ENCODE data around the gene LCLAT1.

LCLAT1 gene

GRCh38 chr2:30514848-30515435, 67.9 kb downstream of the LCLAT1 start:
- no peak for DNase-seq (ENCODE audit: low read depth, low spot score)
- Histone ChIP-seq H3K9me3 (ENCODE audit: control insufficient read depth, insufficient read depth, low read length) (no peaks in the 10 kb centered on the region; the same call in 1 of the 2 replicates), H3K27me3 (ENCODE audit: control insufficient read depth, insufficient read depth, low read length) (no peaks in the 10 kb centered on the region), H3K27ac (ENCODE audit: low read length) (no peak overlapping the region), H3K36me3 (ENCODE audit: control insufficient read depth, insufficient read depth, low read length) (no peaks in the 10 kb centered on the region), H3K4me3 (ENCODE audit: low read length) (no peak overlapping the region), H3K4me1 (ENCODE audit: control insufficient read depth, insufficient read depth, low read length) (peaks cover 2% of the 10 kb centered on the region; the same call in 1 of the 2 replicates)
- 100% methylated on average over 1 of the region's 4 CpGs for WGBS (ENCODE audit: insufficient coverage, insufficient read length)

GRCh38 chr2:30516166-30516565, 69.1 kb downstream of the LCLAT1 start:
- Histone ChIP-seq H3K27me3 (ENCODE audit: control insufficient read depth, insufficient read depth, low read length) (no peaks in the 10 kb centered on the region), H3K36me3 (ENCODE audit: control insufficient read depth, insufficient read depth, low read length) (no peaks in the 10 kb centered on the region), H3K4me1 (ENCODE audit: control insufficient read depth, insufficient read depth, low read length) (peaks cover 2% of the 10 kb centered on the region; the same call in 1 of the 2 replicates), H3K9me3 (ENCODE audit: control insufficient read depth, insufficient read depth, low read length) (no peaks in the 10 kb centered on the region; the same call in 1 of the 2 replicates), H3K27ac (ENCODE audit: low read length) (no peak overlapping the region), H3K4me3 (ENCODE audit: low read length) (no peak overlapping the region)
- no CpG with 5 or more reads among the region's 18 CpGs for WGBS (ENCODE audit: insufficient coverage, insufficient read length)
- DNase-seq (ENCODE audit: low read depth, low spot score), result no peak

GRCh38 chr2:30519796-30520195, 72.8 kb downstream of the LCLAT1 start:
- H3K27me3 ChIP-seq (ENCODE audit: control insufficient read depth, insufficient read depth, low read length), result no peaks in the 10 kb centered on the region
- no peaks in the 10 kb centered on the region for H3K36me3 ChIP-seq (ENCODE audit: control insufficient read depth, insufficient read depth, low read length)
- DNase-seq (ENCODE audit: low read depth, low spot score), result no peak
- no peaks in the 10 kb centered on the region; the same call in 1 of the 2 replicates for H3K9me3 ChIP-seq (ENCODE audit: control insufficient read depth, insufficient read depth, low read length)
- no peak overlapping the region for H3K27ac ChIP-seq (ENCODE audit: low read length)
- H3K4me3 ChIP-seq (ENCODE audit: low read length), result no peak overlapping the region
- WGBS (ENCODE audit: insufficient coverage, insufficient read length), result no CpG with 5 or more reads among the region's 16 CpGs
- no peaks in the 10 kb centered on the region for H3K4me1 ChIP-seq (ENCODE audit: control insufficient read depth, insufficient read depth, low read length)

- H3K4me1 ChIP-seq (ENCODE audit: control insufficient read depth, insufficient read depth, low read length), result no peaks in the 10 kb centered on the region
- no peaks in the 10 kb centered on the region; the same call in 1 of the 2 replicates for H3K9me3 ChIP-seq (ENCODE audit: control insufficient read depth, insufficient read depth, low read length)
- no peak overlapping the region for H3K4me3 ChIP-seq (ENCODE audit: low read length)
- DNase-seq (ENCODE audit: low read depth, low spot score), result no peak
- no peaks in the 10 kb centered on the region for H3K36me3 ChIP-seq (ENCODE audit: control insufficient read depth, insufficient read depth, low read length)
- no CpG with 5 or more reads among the region's 2 CpGs for WGBS (ENCODE audit: insufficient coverage, insufficient read length)
- no peak overlapping the region for H3K27ac ChIP-seq (ENCODE audit: low read length)
- H3K27me3 ChIP-seq (ENCODE audit: control insufficient read depth, insufficient read depth, low read length), result no peaks in the 10 kb centered on the region
Observed at GRCh38 chr2:30522421-30522820, 75.4 kb downstream of the LCLAT1 start.

- Histone ChIP-seq H3K9me3 (ENCODE audit: control insufficient read depth, insufficient read depth, low read length) (no peaks in the 10 kb centered on the region), H3K27me3 (ENCODE audit: control insufficient read depth, insufficient read depth, low read length) (no peaks in the 10 kb centered on the region), H3K27ac (ENCODE audit: low read length) (no peak overlapping the region), H3K36me3 (ENCODE audit: control insufficient read depth, insufficient read depth, low read length) (no peaks in the 10 kb centered on the region), H3K4me3 (ENCODE audit: low read length) (no peak overlapping the region), H3K4me1 (ENCODE audit: control insufficient read depth, insufficient read depth, low read length) (no peaks in the 10 kb centered on the region)
- no peak for DNase-seq (ENCODE audit: low read depth, low spot score)
- 100% methylated on average over 1 of the region's 2 CpGs for WGBS (ENCODE audit: insufficient coverage, insufficient read length)
Observed at GRCh38 chr2:30527411-30527810, 80.4 kb downstream of the LCLAT1 start.

- H3K9me3 ChIP-seq (ENCODE audit: control insufficient read depth, insufficient read depth, low read length), result no peaks in the 10 kb centered on the region
- H3K4me1 ChIP-seq (ENCODE audit: control insufficient read depth, insufficient read depth, low read length), result no peaks in the 10 kb centered on the region
- DNase-seq (ENCODE audit: low read depth, low spot score), result no peak
- no peaks in the 10 kb centered on the region for H3K27me3 ChIP-seq (ENCODE audit: control insufficient read depth, insufficient read depth, low read length)
- no peaks in the 10 kb centered on the region for H3K36me3 ChIP-seq (ENCODE audit: control insufficient read depth, insufficient read depth, low read length)
- no peak overlapping the region for H3K4me3 ChIP-seq (ENCODE audit: low read length)
- no peak overlapping the region for H3K27ac ChIP-seq (ENCODE audit: low read length)
- no CpG with 5 or more reads among the region's 2 CpGs for WGBS (ENCODE audit: insufficient coverage, insufficient read length)
Observed at GRCh38 chr2:30527859-30528258, 80.8 kb downstream of the LCLAT1 start.

- Histone ChIP-seq H3K27ac (ENCODE audit: low read length) (no peak overlapping the region), H3K27me3 (ENCODE audit: control insufficient read depth, insufficient read depth, low read length) (no peaks in the 10 kb centered on the region), H3K4me3 (ENCODE audit: low read length) (no peak overlapping the region), H3K9me3 (ENCODE audit: control insufficient read depth, insufficient read depth, low read length) (no peaks in the 10 kb centered on the region), H3K4me1 (ENCODE audit: control insufficient read depth, insufficient read depth, low read length) (no peaks in the 10 kb centered on the region), H3K36me3 (ENCODE audit: control insufficient read depth, insufficient read depth, low read length) (peaks cover 2% of the 10 kb centered on the region; the same call in 1 of the 2 replicates)
- no CpG with 5 or more reads among the region's 2 CpGs for WGBS (ENCODE audit: insufficient coverage, insufficient read length)
- no peak for DNase-seq (ENCODE audit: low read depth, low spot score)
Observed at GRCh38 chr2:30530346-30530745, 83.3 kb downstream of the LCLAT1 start.

- no peaks in the 10 kb centered on the region for H3K9me3 ChIP-seq (ENCODE audit: control insufficient read depth, insufficient read depth, low read length)
- H3K4me3 ChIP-seq (ENCODE audit: low read length), result no peak overlapping the region
- DNase-seq (ENCODE audit: low read depth, low spot score), result no peak
- H3K27ac ChIP-seq (ENCODE audit: low read length), result no peak overlapping the region
- H3K27me3 ChIP-seq (ENCODE audit: control insufficient read depth, insufficient read depth, low read length), result no peaks in the 10 kb centered on the region
- H3K4me1 ChIP-seq (ENCODE audit: control insufficient read depth, insufficient read depth, low read length), result no peaks in the 10 kb centered on the region
- no peaks in the 10 kb centered on the region for H3K36me3 ChIP-seq (ENCODE audit: control insufficient read depth, insufficient read depth, low read length)
- 100% methylated on average over 1 of the region's 1 CpG for WGBS (ENCODE audit: insufficient coverage, insufficient read length)
Observed at GRCh38 chr2:30541680-30542079, 94.6 kb downstream of the LCLAT1 start.

GRCh38 chr2:30545875-30546274, 98.8 kb downstream of the LCLAT1 start:
- no peak overlapping the region for H3K27ac ChIP-seq (ENCODE audit: low read length)
- WGBS (ENCODE audit: insufficient coverage, insufficient read length), result no CpG with 5 or more reads among the region's 1 CpG

GRCh38 chr2:30548386-30548785, 101.3 kb downstream of the LCLAT1 start:
- 100% methylated on average over 2 of the region's 2 CpGs for WGBS (ENCODE audit: insufficient coverage, insufficient read length)
- no peak overlapping the region for H3K27ac ChIP-seq (ENCODE audit: low read length)
- no peaks in the 10 kb centered on the region for H3K4me1 ChIP-seq (ENCODE audit: control insufficient read depth, insufficient read depth, low read length)
- DNase-seq (ENCODE audit: low read depth, low spot score), result no peak
- H3K9me3 ChIP-seq (ENCODE audit: control insufficient read depth, insufficient read depth, low read length), result no peaks in the 10 kb centered on the region
- H3K36me3 ChIP-seq (ENCODE audit: control insufficient read depth, insufficient read depth, low read length), result no peaks in the 10 kb centered on the region
- H3K4me3 ChIP-seq (ENCODE audit: low read length), result no peak overlapping the region
- H3K27me3 ChIP-seq (ENCODE audit: control insufficient read depth, insufficient read depth, low read length), result no peaks in the 10 kb centered on the region

More at GRCh38 chr2:30545875-30546274, 98.8 kb downstream of the LCLAT1 start:
- no peaks in the 10 kb centered on the region for H3K27me3 ChIP-seq (ENCODE audit: control insufficient read depth, insufficient read depth, low read length)
- no peaks in the 10 kb centered on the region for H3K4me1 ChIP-seq (ENCODE audit: control insufficient read depth, insufficient read depth, low read length)
- H3K36me3 ChIP-seq (ENCODE audit: control insufficient read depth, insufficient read depth, low read length), result no peaks in the 10 kb centered on the region
- no peak overlapping the region for H3K4me3 ChIP-seq (ENCODE audit: low read length)
- DNase-seq (ENCODE audit: low read depth, low spot score), result no peak
- no peaks in the 10 kb centered on the region for H3K9me3 ChIP-seq (ENCODE audit: control insufficient read depth, insufficient read depth, low read length)

GRCh38 chr2:30549096-30549495, 102.0 kb downstream of the LCLAT1 start:
- WGBS (ENCODE audit: insufficient coverage, insufficient read length), result no CpG with 5 or more reads among the region's 2 CpGs
- no peaks in the 10 kb centered on the region for H3K27me3 ChIP-seq (ENCODE audit: control insufficient read depth, insufficient read depth, low read length)
- H3K27ac ChIP-seq (ENCODE audit: low read length), result no peak overlapping the region
- H3K36me3 ChIP-seq (ENCODE audit: control insufficient read depth, insufficient read depth, low read length), result no peaks in the 10 kb centered on the region
- no peak for DNase-seq (ENCODE audit: low read depth, low spot score)
- H3K4me3 ChIP-seq (ENCODE audit: low read length), result no peak overlapping the region
- H3K4me1 ChIP-seq (ENCODE audit: control insufficient read depth, insufficient read depth, low read length), result no peaks in the 10 kb centered on the region
- H3K9me3 ChIP-seq (ENCODE audit: control insufficient read depth, insufficient read depth, low read length), result no peaks in the 10 kb centered on the region

Data from iPS DF 6.9 (cell line).